Right atrium auricular region (tissue), 2 donors: ENCODE results near the gene RMI2. TPM values are rescaled to one million over a fixed set of nuclear protein-coding genes. Genes with fewer than 3 reads are reported as not detected.
A peak's percentile ranks its signal among the peaks of the same experiment; 100 is the strongest.

Experiments
- DNase-seq: peaks from one replicate; pipeline ENCODE4 v3.0.0-alpha.2; 2019; ENCODE audit warnings: low spot score
- H3K27ac ChIP-seq, 2 donors: fragments of 200-600 bp; sonication (generic); 1 replicate in 1 of 2; 2 replicates in 1 of 2; pipeline ENCODE4 v1.5.1; 2016 to 2019
- H3K27me3 ChIP-seq, 2 donors: fragments of 200-600 bp; sonication (generic); one replicate each; pipeline versions ENCODE4 v1.5.1 to v1.6.0; 2017 to 2019
- H3K36me3 ChIP-seq: fragments of 200-600 bp; sonication (generic); one replicate; pipeline ENCODE4 v1.5.1; 2016
- H3K4me1 ChIP-seq, 2 donors: fragments of 200-600 bp; sonication (generic); one replicate each; pipeline versions ENCODE4 v1.5.1 to v1.6.0; 2017 to 2019
- H3K4me3 ChIP-seq, 2 donors: fragments of 200-600 bp; sonication (generic); 1 replicate in 1 of 2; 2 replicates in 1 of 2; pipeline ENCODE4 v1.5.1; 2017 to 2019; ENCODE audit warnings: mild to moderate bottlenecking in 1 of 2, moderate library complexity in 1 of 2
- H3K9me3 ChIP-seq, 2 donors: fragments of 200-600 bp; sonication (generic); one replicate each; pipeline ENCODE4 v1.5.1; 2019
- CTCF ChIP-seq, 2 donors: fragments of 200-600 bp; sonication (generic); IDR thresholded peaks; one replicate each; pipeline ENCODE4 v1.5.1; 2019; ENCODE audit warnings: antibody characterized with exemption in 2 of 2
- total RNA-seq, 2 donors: library from RNA; depleted of rRNA; stranded (reverse); fragments of >200 nt; gene quantifications; one replicate each; pipeline ENCODE4 v1.1.0, GENCODE V29; 2016

RMI2 gene
- total RNA-seq, 2 donors from 2014 or later = 0.85 TPM; not detected in 1

DNA sequence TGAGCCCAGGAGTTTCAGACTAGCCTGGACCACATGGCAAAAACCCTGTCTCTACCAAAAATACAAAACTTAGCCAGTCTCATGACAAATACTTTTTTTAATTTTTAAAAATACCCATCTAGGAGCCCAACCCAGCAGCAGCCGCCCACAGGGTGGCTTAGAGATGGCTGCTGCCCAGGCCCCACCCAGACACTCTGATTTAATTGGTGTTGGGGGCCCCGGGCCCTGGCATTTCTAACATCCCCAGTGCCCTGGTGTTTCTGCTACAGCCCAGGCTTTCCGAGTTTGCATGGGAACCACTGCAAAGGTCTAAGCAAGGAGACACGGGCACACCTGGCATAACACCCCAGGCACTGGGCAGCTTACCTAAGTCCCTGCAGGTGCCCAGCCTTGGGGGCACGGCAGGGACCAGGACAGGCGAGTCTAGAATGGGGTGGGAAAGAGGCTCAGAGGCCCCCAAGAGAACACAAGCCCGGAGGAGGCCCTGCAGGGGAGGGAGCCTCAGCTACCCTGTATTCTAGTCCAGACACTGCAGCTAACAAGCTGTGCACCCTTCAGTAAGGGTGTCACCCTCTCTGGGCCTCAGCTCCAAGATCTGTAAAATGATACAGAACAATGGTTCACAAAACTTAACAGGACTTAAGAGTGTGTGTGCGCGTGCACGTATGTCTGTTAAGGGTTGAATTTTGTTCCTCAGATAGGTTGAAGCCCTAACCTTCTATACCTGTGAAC, 48.8 kb downstream of the RMI2 start:
- H3K36me3 ChIP-seq = no peaks in the 10 kb centered on the region
- H3K27me3 ChIP-seq = no peaks in the 10 kb centered on the region
- DNase-seq = no peak
- peaks cover 0 to 5% of the 10 kb centered on the region in 2 donors for H3K4me1 ChIP-seq
- no peak overlapping the region for H3K4me3 ChIP-seq
- no peak for TF ChIP-seq CTCF (IDR thresholded peaks at IDR 0.05)
- no peak overlapping the region for H3K27ac ChIP-seq
- no peaks in the 10 kb centered on the region for H3K9me3 ChIP-seq

GRCh38 chr16:11394593-11394960, 49.3 kb downstream of the RMI2 start:
- TF ChIP-seq CTCF (IDR thresholded peaks at IDR 0.05) = no peak
- H3K4me1 ChIP-seq = peaks cover 0 to 5% of the 10 kb centered on the region in 2 donors

GRCh38 chr16:11395008-11395948, 50.0 kb downstream of the RMI2 start:
- no peak for DNase-seq
- Histone ChIP-seq H3K27me3 (no peaks in the 10 kb centered on the region), H3K4me3 (no peak overlapping the region)

More at GRCh38 chr16:11394593-11394960, 49.3 kb downstream of the RMI2 start:
- DNase-seq = no peak
- Histone ChIP-seq H3K4me3 (no peak overlapping the region), H3K36me3 (no peaks in the 10 kb centered on the region), H3K27me3 (no peaks in the 10 kb centered on the region), H3K9me3 (no peaks in the 10 kb centered on the region), H3K27ac (no peak overlapping the region)

GRCh38 chr16:11395949-11396240, 50.6 kb downstream of the RMI2 start:
- no peak for DNase-seq
- H3K36me3 ChIP-seq = no peaks in the 10 kb centered on the region
- TF ChIP-seq CTCF (IDR thresholded peaks at IDR 0.05) = no peak

More at GRCh38 chr16:11395008-11395948, 50.0 kb downstream of the RMI2 start:
- Histone ChIP-seq H3K9me3 (no peaks in the 10 kb centered on the region), H3K36me3 (no peaks in the 10 kb centered on the region), H3K4me1 (peaks cover 0 to 5% of the 10 kb centered on the region in 2 donors), H3K27ac (no peak overlapping the region)
- no peak for TF ChIP-seq CTCF (IDR thresholded peaks at IDR 0.05)

DNA sequence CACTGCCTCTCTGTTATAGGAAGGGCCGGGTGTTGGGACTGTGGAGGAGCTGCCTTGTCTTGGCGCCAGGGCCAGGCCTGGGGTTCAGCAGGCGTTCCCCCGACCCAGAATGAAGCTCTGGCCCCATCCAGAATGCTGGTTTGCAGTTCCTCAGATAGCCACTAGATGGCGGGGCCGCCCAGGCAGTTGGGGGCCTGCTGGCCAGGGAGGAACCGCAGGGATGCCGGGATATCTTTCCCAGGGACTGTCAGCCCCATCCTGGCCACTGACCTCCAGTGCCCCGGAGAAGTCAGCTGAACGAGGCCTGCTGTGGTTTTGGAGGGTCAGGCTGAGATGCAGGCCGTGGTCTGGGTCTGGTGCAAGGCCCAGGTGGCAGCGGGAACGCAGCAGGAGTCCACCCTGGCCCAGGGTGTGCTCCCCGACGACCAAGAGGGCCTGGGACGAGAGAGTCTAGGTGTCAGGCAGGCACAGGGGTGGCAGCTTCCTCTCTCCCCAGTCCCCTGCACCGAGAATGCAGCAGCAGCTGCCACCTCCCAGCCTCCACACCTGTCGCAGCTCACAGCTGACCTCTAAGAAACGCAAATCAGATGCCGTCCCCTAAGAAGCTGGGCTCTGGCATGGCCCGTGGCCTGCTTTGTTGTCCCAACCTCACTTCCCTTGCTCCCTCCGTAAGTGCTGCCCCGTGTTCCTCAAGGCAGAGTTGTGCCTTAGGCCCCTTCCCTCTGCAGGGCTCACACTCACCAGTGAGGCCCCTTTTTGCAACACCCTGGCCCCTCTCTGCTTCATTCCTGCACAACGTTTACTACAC, 51.2 kb downstream of the RMI2 start:
- H3K4me3 ChIP-seq = no peak overlapping the region
- no peaks in the 10 kb centered on the region for H3K27me3 ChIP-seq
- DNase-seq = peak; percentile 69
- no peak overlapping the region for H3K27ac ChIP-seq
- no peaks in the 10 kb centered on the region for H3K9me3 ChIP-seq
- peak; percentile 96 to 99 for TF ChIP-seq CTCF (IDR thresholded peaks at IDR 0.05)
- H3K36me3 ChIP-seq = no peaks in the 10 kb centered on the region
- H3K4me1 ChIP-seq = peaks cover 0 to 5% of the 10 kb centered on the region in 2 donors

More at GRCh38 chr16:11395949-11396240, 50.6 kb downstream of the RMI2 start:
- Histone ChIP-seq H3K9me3 (no peaks in the 10 kb centered on the region), H3K4me3 (no peak overlapping the region), H3K27ac (no peak overlapping the region), H3K4me1 (peaks cover 0 to 5% of the 10 kb centered on the region in 2 donors), H3K27me3 (no peaks in the 10 kb centered on the region)
